ENCODE measurements around the gene NELL2. TPM values are rescaled to one million over a fixed set of nuclear protein-coding genes. Genes with fewer than 3 reads are reported as not detected.
"Not testable (repeated sequence)": the region's sequence is repeated elsewhere in the genome, so short reads cannot be mapped to it uniquely, and the experiment has no call there.

Gene NELL2
- total RNA-seq, 2 donors from 2014 or later: 0.82 to 1.7 TPM

DNA sequence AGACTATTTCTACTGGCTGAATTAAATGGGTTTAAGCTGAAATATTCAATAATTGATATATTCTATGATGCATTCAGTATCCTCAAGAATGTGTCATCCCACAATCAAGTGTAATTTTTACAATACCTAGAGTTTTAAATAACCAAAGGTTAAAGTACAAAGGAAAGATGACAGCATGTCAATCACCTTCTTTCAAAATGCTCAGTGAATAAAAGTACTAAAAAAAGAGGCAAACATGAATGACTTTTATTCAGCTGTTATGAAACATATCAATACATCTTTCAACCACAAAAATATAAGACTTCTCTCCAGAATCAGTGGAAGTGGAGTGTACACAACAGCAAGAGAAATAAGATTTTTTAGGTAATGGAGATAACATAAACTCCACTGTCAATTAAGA is 72.0 kb downstream of the NELL2 start:
- DNase-seq: no peak
- intact Hi-C loops (cut with DNase I): no loop called here
- ATAC-seq: no peak

DNA sequence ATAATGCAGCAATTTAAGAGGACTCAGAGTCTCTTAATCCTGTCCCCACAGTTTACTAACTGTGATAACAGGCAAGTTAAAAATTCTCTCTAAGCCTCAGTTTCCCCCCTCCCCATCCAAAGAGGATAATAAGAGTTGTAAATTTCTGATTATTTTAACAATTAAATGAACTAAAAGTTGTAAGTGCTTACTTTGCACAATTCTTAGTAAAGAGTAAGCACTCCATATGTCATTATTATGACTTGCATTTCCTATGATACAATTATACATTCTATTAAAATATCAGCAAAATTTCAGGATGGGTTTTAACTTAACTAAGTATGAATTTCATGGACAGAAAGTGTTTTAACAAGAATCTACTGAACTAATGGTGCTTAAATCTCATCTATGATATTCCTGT is 80.1 kb downstream of the NELL2 start:
- no peak for DNase-seq
- no peak for ATAC-seq
- intact Hi-C loops (cut with DNase I): no loop called here

DNA sequence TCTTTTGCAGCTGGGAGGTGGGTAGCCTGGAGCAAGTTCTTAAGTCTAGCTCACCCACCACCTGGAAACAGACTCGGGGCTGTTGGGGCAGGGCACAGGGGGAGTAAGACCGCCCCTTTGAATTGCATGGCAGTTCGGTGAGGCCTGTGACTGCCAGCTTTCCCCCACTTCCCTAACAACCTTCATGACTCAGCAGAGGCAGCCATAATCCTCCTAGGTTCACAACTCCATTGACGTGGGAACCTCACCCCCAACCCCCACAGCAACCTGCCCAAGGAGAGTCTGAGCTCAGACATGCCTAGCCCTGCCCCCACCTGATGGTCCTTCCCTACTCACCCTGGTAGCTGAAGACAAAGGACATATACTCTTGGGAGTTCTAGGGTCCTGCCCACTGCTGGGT is 87.4 kb downstream of the NELL2 start:
- intact Hi-C loops (cut with DNase I): no loop called here
- DNase-seq (no peak), ATAC-seq (no peak)

DNA sequence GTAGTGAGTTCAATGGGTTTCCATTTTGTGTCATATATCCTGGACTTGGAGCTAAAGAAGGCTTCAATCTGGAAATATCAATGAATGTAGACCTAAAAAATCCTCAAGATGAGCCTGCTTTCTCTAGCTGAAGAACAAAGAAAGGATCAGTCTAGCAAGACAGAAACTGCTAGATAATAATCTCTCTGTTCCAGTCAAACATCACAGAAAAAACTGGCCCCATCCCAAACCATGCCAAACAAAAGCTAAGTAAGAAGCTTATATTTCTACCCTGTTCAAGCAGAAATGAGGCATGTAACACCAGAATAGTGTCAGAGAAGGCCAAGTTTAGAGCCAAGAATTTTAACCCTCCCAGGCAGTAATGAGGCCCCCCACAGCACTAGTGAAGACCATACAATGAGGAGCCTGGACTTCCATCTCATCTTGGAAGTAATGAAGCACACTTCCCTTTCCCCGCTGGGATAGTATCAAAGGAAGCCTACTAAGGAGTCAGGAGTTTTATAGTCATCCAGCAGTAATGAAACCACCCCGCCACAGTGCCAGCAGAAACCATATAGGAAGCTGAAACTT is 95.8 kb downstream of the NELL2 start:
- no peak for DNase-seq
- intact Hi-C loops (cut with DNase I): no loop called here
- no peak for ATAC-seq

DNA sequence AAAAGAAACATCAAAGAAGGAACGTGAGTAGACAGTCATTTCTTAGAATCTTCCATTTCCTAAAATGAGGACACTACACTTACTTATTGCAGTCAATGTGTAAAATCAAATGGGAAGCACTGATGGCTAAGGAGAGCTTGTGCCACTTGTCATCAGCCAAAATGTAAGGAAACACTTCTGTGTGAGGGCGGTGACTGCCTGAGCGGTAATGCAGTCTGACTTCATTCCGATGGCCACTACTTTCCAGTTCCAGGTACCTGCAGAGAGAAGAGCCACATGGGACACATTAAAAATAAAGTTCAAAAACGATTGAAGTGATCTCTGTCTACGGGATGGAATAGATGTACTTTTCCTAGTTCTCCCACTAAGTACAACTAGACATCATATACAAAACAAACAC is 96.3 kb downstream of the NELL2 start:
- DNase-seq (no peak), ATAC-seq (no peak)
- intact Hi-C loops (cut with DNase I): no loop called here

DNA sequence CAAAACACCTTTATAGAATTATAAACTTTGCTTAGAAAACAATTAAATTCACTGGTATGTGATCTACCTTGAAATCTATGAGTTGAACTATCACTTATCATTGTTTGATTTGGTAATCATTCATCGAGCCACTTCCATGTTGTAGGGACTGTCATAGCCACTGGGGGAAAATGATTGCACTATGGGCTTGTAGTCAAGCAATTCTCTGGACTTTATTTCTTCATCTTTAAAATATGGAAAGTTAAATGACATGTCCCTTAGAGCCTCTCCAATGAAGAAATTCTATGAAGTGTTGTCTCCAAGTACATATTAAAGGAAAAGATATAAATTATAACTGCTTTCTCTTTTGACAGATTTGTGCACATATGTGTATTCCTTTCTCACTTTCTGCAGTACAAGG is 97.3 kb downstream of the NELL2 start:
- ATAC-seq (no peak), DNase-seq (no peak)
- intact Hi-C loops (cut with DNase I): no loop called here

DNA sequence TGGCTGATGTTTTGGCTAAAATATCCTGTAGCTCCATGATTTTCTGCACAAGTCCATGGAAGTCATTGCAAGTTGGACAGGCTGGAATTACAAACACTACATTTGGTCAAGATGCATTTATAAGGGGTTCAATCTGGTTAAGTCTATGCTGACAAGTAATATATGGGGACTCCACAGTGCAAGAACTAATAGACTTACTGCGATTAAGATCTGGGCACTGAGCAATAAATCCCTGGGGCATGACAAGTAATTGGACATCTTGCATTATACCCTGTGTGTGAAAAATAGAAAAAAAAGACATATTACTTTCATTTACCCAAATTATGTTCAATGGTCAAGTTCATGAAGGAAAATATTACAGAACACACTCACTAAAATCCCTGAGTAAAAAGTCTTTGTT is 99.1 kb downstream of the NELL2 start:
- intact Hi-C loops (cut with DNase I): no loop called here
- ATAC-seq (no peak), DNase-seq (no peak)

DNA sequence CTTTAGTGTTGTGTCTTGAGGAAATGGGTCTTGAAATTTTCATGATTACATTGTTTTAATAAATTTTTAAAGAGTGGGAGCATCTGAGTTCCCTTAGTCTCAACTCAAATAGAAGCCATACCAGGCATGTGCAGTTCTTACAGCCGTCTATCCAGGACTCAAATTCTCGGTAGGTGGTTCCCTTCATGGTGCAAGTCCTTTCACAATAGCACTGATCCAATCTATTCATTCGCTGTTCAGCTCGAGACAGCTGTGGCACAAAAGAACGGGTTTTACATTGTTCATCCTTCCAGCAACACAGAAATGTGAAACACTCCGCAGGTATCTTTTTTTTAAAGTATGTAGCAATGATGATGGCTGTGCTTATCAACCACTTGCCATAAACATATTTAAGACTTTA is 100.2 kb downstream of the NELL2 start:
- DNase-seq (no peak), ATAC-seq (no peak)
- intact Hi-C loops (cut with DNase I): no loop called here

DNA sequence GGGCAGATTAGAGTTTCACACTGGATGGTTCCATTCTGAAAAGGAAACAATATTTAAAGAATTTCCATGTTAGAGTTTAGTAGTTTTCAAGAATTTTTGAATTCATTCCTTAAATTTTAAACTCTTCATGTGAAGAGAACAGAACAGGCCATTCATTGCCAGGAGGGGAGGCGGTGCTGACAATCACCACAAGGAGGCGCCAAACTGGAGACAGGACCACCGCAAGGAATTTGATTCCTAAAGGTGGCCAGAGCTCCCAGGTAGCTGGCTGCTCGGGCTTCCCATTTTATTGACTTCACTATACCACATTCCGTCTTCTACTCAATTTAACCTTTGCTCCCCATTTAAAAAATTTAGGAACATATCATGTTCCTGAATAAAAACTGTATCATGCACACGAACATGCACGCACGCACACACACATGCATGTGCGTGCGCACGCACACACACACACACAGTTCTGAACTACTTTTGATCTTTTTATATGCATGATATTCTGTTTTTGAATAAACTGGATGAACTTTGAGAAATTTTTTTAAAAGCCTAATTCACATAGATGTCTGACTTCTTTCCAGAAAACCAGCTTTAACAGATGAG is 101.2 kb downstream of the NELL2 start:
- peak; percentile 25 for DNase-seq
- ATAC-seq: no peak
- intact Hi-C loops (cut with DNase I): no loop called here

DNA sequence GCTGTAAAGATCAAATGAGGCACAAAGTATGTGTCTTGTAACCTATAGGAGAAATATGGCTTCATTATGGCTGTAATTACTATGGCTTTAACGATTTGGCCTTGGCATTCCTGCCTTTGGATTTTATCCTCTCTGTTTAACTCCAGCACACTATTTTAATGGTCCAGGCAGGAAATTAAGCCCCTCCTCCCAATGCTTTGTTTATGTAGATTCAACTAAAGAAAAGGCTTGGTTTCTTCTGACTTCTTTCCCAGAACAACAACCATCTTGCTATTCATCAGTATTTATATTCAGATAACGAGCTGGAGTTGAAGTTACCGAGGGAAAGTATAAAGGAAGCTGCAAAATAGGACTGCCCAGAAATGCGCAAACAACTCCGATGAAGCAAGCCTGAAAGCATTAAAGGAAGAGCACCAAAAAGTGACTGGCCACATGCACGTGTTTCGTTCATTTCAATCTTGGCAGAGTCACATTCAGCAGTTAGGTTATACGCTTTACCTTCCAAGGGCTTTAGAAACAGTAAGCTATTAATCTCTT is 104.6 kb downstream of the NELL2 start:
- no peak for ATAC-seq
- intact Hi-C loops (cut with DNase I): no loop called here

DNA sequence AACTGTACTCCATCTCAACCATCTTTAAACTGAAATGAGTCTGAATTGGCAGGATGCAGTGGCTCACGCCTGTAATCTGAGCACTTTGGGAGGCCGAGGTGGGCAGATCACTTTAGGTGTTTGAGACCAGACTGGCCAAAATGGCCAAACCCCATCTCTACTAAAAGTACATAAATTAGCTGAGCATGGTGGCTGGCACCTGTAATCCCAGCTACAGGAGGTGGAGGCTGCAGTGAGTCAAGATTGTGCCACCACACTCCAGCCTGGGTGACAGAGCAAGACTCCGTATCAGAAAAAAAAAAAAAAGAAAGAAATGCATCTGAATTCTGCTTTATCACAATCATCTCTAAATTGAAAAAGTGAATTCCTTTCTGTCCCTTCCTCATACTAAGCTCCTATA is 110.3 kb downstream of the NELL2 start:
- ATAC-seq (no peak), DNase-seq (no peak)
- intact Hi-C loops (cut with DNase I): no loop called here

More for the DNA sequence above, 104.6 kb downstream of the NELL2 start:
- no peak for DNase-seq

DNA sequence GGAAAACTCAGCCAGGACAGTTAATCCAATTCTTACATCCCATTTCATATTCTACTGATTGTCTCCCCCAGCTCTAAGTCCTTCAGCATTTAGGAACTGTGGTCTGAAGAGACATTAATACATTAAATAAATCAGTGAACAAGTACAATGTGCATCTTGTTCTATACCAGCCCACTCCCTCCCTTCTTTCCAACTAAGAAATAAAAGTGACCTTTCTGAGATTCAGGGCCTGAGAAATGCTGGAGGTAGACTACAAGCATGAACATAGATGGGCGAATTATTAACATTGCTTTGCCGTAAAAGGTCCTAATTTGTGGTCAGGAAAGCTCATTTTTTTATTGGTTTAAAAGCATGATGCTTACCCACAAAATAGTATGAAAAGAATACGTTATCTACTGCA is 113.1 kb downstream of the NELL2 start:
- no peak for DNase-seq
- intact Hi-C loops (cut with DNase I): no loop called here
- no peak for ATAC-seq

DNA sequence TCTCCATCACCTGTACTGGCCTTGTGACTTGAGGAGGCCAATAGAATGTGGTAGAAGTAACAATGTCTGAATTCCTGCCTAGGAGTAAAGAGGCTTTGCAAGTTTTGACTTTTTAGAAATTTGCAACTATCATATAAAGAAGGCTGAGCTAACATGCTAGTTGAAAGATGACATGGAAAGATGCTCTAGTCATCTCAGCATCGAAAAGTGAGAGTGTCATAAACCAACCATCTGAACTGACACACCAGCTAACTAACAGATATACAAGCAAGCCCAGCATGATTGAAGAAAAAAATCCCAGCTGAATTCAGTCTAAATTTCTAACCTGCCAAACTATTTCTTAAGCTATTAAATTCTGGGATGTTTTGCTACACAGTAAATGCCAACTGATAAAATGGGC is 116.8 kb downstream of the NELL2 start:
- ATAC-seq (no peak), DNase-seq (no peak)
- intact Hi-C loops (cut with DNase I): no loop called here

DNA sequence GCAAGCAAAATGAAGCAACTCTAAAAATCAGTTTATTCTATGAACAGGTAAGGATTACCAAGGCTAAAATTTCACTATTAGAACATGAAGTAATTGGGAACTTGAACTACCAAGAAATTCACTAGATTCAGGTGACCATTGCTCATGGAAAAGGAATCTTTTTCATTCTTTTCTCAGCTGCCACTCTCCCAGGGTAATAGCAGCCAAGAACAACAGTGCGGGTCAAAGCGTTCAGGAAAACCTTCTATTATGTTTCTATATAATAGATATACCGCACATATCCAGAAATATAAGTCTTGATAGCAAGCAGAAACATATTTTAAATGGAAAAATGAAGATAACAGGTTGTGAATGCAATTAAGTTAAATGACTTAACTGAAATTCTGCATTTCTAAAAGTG is 125.6 kb downstream of the NELL2 start:
- no peak for DNase-seq
- no peak for ATAC-seq
- intact Hi-C loops (cut with DNase I): no loop called here

DNA sequence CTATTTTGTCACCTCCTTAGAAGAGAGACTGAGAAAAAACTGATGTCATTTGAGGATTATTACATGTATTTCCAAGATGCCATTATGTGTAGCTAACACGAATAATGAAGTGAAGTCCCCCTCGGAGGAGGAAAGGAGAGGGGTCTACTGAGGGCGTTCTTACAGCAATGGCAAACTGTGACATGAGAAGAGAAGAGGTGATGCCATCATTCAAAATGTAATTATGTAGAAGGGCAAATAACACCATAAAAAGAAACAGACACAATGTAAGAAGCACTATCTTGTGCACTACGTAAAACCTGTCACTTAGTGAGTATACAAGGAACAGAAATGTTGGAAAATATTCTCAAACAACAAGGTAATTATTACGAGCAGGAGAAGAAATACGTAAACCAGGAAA is 126.5 kb downstream of the NELL2 start:
- DNase-seq (no peak), ATAC-seq (no peak)
- intact Hi-C loops (cut with DNase I): no loop called here

DNA sequence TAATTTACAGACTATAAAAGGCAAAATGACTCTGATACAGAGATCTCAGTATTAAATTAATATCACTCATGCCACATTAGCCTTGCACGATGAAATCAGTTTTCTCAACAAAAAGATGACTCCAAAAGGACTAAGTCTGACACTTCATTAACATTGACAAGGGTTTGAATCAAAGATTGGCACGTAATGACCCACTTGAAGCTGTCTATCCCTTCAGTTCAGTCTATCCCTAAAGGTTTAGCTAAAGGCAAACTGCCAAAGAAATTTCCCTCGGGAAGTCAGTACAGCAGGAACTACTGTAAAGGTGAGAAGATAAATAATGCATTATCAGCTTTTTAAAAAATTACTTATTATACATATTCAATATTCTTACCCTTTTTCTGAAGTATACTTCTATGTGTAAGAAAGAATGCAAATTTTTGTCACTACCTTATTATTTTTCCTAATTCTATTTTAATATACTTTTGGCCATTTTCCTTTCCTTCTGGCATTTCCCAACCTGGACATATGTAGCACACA is 127.1 kb downstream of the NELL2 start:
- ATAC-seq: no peak
- DNase-seq: no peak
- intact Hi-C loops (cut with DNase I): no loop called here

DNA sequence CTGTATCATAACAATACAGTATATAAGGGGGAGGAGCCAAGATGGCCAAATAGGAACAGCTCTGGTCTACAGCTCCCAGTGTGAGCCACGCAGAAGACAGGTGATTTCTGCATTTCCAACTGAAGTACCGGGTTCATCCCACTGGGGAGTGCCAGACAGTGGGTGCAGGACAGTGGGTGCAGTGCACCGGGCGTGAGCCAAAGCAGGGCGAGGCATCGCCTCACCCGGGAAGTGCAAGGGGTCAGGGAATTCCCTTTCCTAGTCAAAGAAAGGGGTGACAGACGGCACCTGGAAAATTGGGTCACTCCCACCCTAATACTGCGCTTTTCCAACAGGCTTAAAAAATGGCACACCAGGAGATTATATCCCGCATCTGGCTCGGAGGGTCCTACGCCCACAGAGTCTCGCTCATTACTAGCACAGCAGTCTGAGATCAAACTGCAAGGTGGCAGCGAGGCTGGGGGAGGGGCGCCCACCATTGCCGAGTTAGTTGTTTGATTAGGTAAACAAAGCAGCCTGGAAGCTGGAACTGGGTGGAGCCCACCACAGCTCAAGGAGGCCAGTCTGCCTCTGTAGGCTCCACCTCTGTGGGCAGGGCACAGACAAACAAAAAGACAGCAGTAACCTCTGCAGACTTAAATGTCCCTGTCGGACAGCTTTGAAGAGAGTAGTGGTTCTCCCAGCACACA is 134.7 kb downstream of the NELL2 start:
- ATAC-seq; intact Hi-C loops (cut with DNase I); DNase-seq: not testable (repeated sequence)

DNA sequence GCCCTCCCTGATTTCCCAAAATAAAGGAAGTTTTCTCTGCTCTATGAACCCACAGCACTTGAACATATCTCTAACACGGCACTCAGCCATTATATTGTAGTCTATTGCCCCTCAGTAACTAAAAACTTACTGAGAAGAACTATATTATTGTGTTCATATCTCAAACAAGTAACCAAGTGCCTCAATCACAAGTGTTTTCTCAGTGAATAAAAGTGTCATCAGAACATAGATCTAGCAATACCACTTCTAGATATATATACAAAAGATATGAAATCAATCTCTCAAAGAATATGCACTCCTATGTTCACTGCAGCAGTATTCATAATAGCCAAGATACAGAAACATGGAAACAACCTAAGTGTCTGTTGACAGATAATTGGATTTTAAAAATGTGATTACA is 138.1 kb downstream of the NELL2 start:
- no peak for ATAC-seq
- DNase-seq: no peak
- intact Hi-C loops (cut with DNase I): no loop called here

DNA sequence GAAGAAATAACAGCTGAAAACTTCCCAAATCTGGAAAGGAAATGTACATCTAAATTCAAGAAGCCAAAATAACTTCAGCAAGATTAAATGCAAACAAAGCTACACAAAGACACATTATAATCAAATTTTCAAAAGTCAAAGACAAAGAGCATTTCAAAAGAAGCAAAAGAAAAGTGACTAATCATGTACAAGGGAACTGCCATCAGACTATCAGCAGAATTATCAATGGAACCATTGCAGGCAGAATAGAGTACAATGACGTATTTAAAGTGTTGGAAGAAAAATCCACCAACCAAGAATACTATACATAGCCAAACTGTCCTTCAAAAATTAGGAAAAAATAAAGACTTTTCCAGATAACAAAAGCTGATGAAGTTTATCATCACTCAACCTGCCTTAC is 147.5 kb downstream of the NELL2 start:
- intact Hi-C loops (cut with DNase I): no loop called here
- ATAC-seq (no peak), DNase-seq (no peak)

DNA sequence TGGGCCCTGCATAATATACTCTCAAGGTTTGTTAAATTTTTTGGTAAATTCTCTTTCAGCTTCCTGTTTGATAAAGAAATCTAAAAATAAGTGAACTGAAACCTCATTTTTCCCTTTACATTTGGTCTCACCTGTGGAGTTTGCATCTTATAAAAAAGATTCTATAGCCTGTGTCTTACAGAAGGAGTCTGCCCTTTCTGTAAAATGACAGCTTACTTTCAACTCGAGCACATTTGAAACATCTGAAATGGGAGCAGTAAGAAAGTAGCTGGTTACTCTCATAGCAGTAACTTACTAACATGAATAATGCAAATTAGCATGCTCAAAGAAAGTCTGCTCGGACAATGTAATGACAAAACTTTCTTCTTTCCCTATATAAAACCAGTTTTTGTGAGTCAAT is 155.8 kb downstream of the NELL2 start:
- no peak for DNase-seq
- no peak for ATAC-seq
- intact Hi-C loops (cut with DNase I): no loop called here

DNA sequence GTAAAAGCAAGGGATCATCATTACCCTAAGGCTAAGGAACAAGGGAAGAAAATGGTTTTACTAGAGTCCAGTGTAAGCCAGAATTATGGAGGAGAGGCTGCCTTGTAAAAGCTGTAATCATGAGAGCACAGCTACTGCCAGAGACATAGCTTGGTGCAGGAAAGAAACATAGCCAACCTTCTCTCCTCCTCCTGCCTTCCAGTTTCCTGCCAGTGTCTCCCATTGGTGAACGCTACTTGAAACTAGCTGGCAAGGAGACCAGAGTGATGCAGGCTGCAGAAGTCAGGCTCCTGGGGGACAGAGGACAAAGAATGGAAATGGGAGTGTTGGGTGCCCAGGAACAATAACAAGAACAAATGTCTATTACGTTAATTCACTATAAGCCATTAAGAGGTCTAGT is 158.5 kb downstream of the NELL2 start:
- ATAC-seq: no peak
- intact Hi-C loops (cut with DNase I): no loop called here
- no peak for DNase-seq
